Measurements from ENCODE around the gene ANKMY2.

DNA sequence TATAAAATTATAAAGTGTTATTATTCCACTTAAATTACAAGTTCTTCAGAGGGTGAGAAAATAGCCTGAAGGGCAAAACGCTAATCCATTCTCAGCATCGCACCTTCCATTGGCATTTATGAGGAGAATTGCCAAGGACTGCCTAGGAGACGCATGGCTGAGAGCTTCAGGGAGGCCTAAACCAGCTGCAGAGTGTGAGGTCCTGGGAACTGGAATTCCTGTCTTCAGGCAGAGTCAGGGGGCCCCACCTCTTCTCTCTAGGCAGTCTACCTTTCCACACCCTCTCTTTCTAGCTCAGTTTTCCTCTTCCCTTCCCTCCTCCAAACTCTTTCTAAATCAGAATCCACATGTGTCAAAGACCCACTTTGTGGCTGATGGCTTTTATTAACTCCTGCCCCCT is 83.6 kb downstream of the ANKMY2 start:
- no peak for TF ChIP-seq EZH2 (IDR thresholded peaks at IDR 0.05)
- TF ChIP-seq, protein P1, sequence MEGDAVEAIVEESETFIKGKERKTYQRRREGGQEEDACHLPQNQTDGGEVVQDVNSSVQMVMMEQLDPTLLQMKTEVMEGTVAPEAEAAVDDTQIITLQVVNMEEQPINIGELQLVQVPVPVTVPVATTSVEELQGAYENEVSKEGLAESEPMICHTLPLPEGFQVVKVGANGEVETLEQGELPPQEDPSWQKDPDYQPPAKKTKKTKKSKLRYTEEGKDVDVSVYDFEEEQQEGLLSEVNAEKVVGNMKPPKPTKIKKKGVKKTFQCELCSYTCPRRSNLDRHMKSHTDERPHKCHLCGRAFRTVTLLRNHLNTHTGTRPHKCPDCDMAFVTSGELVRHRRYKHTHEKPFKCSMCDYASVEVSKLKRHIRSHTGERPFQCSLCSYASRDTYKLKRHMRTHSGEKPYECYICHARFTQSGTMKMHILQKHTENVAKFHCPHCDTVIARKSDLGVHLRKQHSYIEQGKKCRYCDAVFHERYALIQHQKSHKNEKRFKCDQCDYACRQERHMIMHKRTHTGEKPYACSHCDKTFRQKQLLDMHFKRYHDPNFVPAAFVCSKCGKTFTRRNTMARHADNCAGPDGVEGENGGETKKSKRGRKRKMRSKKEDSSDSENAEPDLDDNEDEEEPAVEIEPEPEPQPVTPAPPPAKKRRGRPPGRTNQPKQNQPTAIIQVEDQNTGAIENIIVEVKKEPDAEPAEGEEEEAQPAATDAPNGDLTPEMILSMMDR (IDR thresholded peaks at IDR 0.05): no peak
